H9 (cell line): Measurements from ENCODE around the gene RASA3. TPM values are rescaled to one million over a fixed set of nuclear protein-coding genes. Genes with fewer than 3 reads are reported as not detected.

Source experiments
- DNase-seq: peaks from one replicate; pipeline ENCODE4 v3.0.0-alpha.2; 2017
- H2AFZ ChIP-seq: one replicate; pipeline ENCODE4 v1.6.1; 2013; ENCODE audit warnings: mild to moderate bottlenecking, low read length, control low read depth, moderate library complexity
- H2AK5ac ChIP-seq: 2 replicates; pipeline ENCODE4 v1.6.1; 2013; ENCODE audit warnings: low read length, control low read depth, mixed read lengths; ENCODE audit not compliant: insufficient read length
- H2BK120ac ChIP-seq: one replicate; pipeline ENCODE4 v1.6.1; 2013; ENCODE audit warnings: low read depth, mild to moderate bottlenecking, low read length, control low read depth, inconsistent platforms; ENCODE audit not compliant: poor library complexity, severe bottlenecking
- H2BK12ac ChIP-seq: 2 replicates; pipeline ENCODE4 v1.6.1; 2013; ENCODE audit warnings: low read length, control low read depth, mixed read lengths, low read depth; ENCODE audit not compliant: insufficient read length
- H2BK15ac ChIP-seq: 2 replicates; pipeline ENCODE4 v1.6.1; 2013; ENCODE audit warnings: low read depth, low read length, control low read depth
- H2BK20ac ChIP-seq: one replicate; pipeline ENCODE4 v1.6.1; 2013; ENCODE audit warnings: low read depth, mild to moderate bottlenecking, low read length, control low read depth, inconsistent platforms; ENCODE audit not compliant: poor library complexity, severe bottlenecking
- H2BK5ac ChIP-seq: 2 replicates; pipeline ENCODE4 v1.6.1; 2013; ENCODE audit warnings: low read length, control low read depth, mixed read lengths; ENCODE audit not compliant: insufficient read length
- H3K14ac ChIP-seq: 2 replicates; pipeline ENCODE4 v1.6.1; 2013; ENCODE audit warnings: low read length, control low read depth; ENCODE audit not compliant: insufficient read depth
- H3K18ac ChIP-seq: 2 replicates; pipeline ENCODE4 v1.6.1; 2013; ENCODE audit warnings: low read depth, mild to moderate bottlenecking, mixed read lengths, low read length, control low read depth; ENCODE audit not compliant: insufficient read length
- H3K23ac ChIP-seq: 2 replicates; pipeline ENCODE4 v1.6.1; 2013; ENCODE audit warnings: low read length, control low read depth, mixed read lengths, low read depth; ENCODE audit not compliant: insufficient read length
- H3K23me2 ChIP-seq: 2 replicates; pipeline ENCODE4 v1.6.1; 2013; ENCODE audit warnings: low read depth, mild to moderate bottlenecking, mixed read lengths, low read length, control low read depth; ENCODE audit not compliant: insufficient read length, poor library complexity, severe bottlenecking
- H3K27ac ChIP-seq: 2 replicates; pipeline ENCODE4 v1.5.1; 2013; ENCODE audit warnings: low read length, control low read depth, mixed read lengths, low read depth; ENCODE audit not compliant: insufficient read length
- H3K27me3 ChIP-seq: 2 replicates; pipeline ENCODE4 v1.6.1; 2013; ENCODE audit warnings: low read length, control low read depth, inconsistent platforms; ENCODE audit not compliant: insufficient read depth
- H3K4ac ChIP-seq: 2 replicates; pipeline ENCODE4 v1.6.1; 2013; ENCODE audit warnings: low read depth, mild to moderate bottlenecking, control low read depth, inconsistent platforms, low read length, moderate library complexity
- H3K4me1 ChIP-seq: 2 replicates; pipeline ENCODE4 v1.6.1; 2013; ENCODE audit warnings: low read length, control low read depth, inconsistent platforms; ENCODE audit not compliant: insufficient read depth
- H3K4me2 ChIP-seq: 2 replicates; pipeline ENCODE4 v1.6.1; 2013; ENCODE audit warnings: low read length, control low read depth, mixed read lengths; ENCODE audit not compliant: insufficient read length, insufficient read depth
- H3K56ac ChIP-seq: 2 replicates; pipeline ENCODE4 v1.6.1; 2013; ENCODE audit warnings: low read depth, mild to moderate bottlenecking, mixed read lengths, low read length, control low read depth; ENCODE audit not compliant: insufficient read length
- H3K79me1 ChIP-seq: 2 replicates; pipeline ENCODE4 v1.6.1; 2013; ENCODE audit warnings: low read depth, mild to moderate bottlenecking, moderate library complexity, low read length, control low read depth, inconsistent platforms; ENCODE audit not compliant: insufficient read depth, poor library complexity, severe bottlenecking
- H3K79me2 ChIP-seq: 2 replicates; pipeline ENCODE4 v1.6.1; 2013; ENCODE audit warnings: low read length, control low read depth, inconsistent platforms; ENCODE audit not compliant: insufficient read depth
- H3K9ac ChIP-seq: 2 replicates; pipeline ENCODE4 v1.6.1; 2013; ENCODE audit warnings: low read length, control low read depth, mixed read lengths; ENCODE audit not compliant: insufficient read length; ENCODE audit errors: extremely low read depth
- H3K9me3 ChIP-seq: one replicate; pipeline ENCODE4 v1.6.1; 2013; ENCODE audit warnings: low read depth, low read length, inconsistent platforms; ENCODE audit not compliant: control insufficient read depth
- H3T11ph ChIP-seq: one replicate; pipeline ENCODE4 v1.6.1; 2013; ENCODE audit warnings: mild to moderate bottlenecking, low read length, control low read depth, inconsistent platforms
- H4K20me1 ChIP-seq: one replicate; pipeline ENCODE4 v1.6.1; 2013; ENCODE audit not compliant: control insufficient read depth, insufficient read length, insufficient read depth
- H4K5ac ChIP-seq: 2 replicates; pipeline ENCODE4 v1.6.1; 2013; ENCODE audit warnings: low read depth, mild to moderate bottlenecking, mixed read lengths, low read length, control low read depth; ENCODE audit not compliant: insufficient read length
- H4K8ac ChIP-seq: replicated peaks from 2 replicates; pipeline ENCODE4 v1.6.1; 2013; ENCODE audit warnings: low read length, control low read depth, mixed read lengths, low read depth; ENCODE audit not compliant: insufficient read length
- H4K91ac ChIP-seq: 2 replicates; pipeline ENCODE4 v1.6.1; 2013; ENCODE audit warnings: low read depth, mild to moderate bottlenecking, moderate library complexity, mixed read lengths, low read length, control low read depth; ENCODE audit not compliant: insufficient read length
- H3K27ac Mint-ChIP-seq, 3 experiments: 2 replicates in 2 of 3; 3 replicates in 1 of 3; pipeline ENCODE4 v1.8.0; 2020 to 2021; ENCODE audit warnings: mixed read lengths in 3 of 3, mild to moderate bottlenecking in 1 of 3, moderate library complexity in 1 of 3
- H3K27me3 Mint-ChIP-seq: 2 replicates; pipeline ENCODE4 v1.8.0; 2021; ENCODE audit warnings: low read depth, mild to moderate bottlenecking, moderate library complexity, mixed read lengths
- H3K36me3 Mint-ChIP-seq, 3 experiments: 2 replicates in 2 of 3; 3 replicates in 1 of 3; pipeline ENCODE4 v1.8.0; 2020 to 2021; ENCODE audit warnings: low read depth in 3 of 3, mixed read lengths in 3 of 3; ENCODE audit not compliant: insufficient read depth in 1 of 3
- H3K4me1 Mint-ChIP-seq, 2 experiments: 2 replicates each; pipeline ENCODE4 v1.8.0; 2020; ENCODE audit warnings: mixed read lengths in 2 of 2
- H3K4me3 Mint-ChIP-seq, 2 experiments: 2 replicates in 1 of 2; 3 replicates in 1 of 2; pipeline ENCODE4 v1.8.0; 2020 to 2021; ENCODE audit warnings: mild to moderate bottlenecking in 2 of 2, mixed read lengths in 2 of 2, moderate library complexity in 1 of 2
- H3K9me3 Mint-ChIP-seq, 2 experiments: 2 replicates in 1 of 2; 3 replicates in 1 of 2; pipeline ENCODE4 v1.8.0; 2020; ENCODE audit warnings: mild to moderate bottlenecking in 2 of 2, mixed read lengths in 2 of 2, moderate library complexity in 1 of 2
- CTCF ChIP-seq: fragments of 200-600 bp; sonication (generic); conservative IDR thresholded peaks from 3 replicates; pipeline ENCODE4 v1.8.0; 2021; ENCODE audit warnings: antibody characterized with exemption, mild to moderate bottlenecking
- WGBS: extraction: QIAGEN DNeasy Blood & Tissue Kit; methylation state at CpG from one replicate; pipeline ENCODE4 v1.1.7; 2013; ENCODE audit warnings: missing lambda C conversion rate, low lambda C conversion rate, mixed read lengths; ENCODE audit not compliant: insufficient read length; ENCODE audit errors: extremely low coverage; 5-methylcytosine and 5-hydroxymethylcytosine counted together
- total RNA-seq: library from RNA; stranded (reverse); gene quantifications from 2 replicates; pipeline ENCODE4 v1.2.1, GENCODE V29; 2021

Gene RASA3
- total RNA-seq, 1 experiment from 2014 or later = 12.3 TPM

- no peak for TF ChIP-seq CTCF
- no peak overlapping the region for H3K4me3 Mint-ChIP-seq
- Histone ChIP-seq H3K56ac (no peak overlapping the region), H3K9me3 (no peaks in the 10 kb centered on the region), H4K20me1 (no peaks in the 10 kb centered on the region), H2BK120ac (no peak overlapping the region), H3K27me3 (no peaks in the 10 kb centered on the region), H2AK5ac (no peak overlapping the region), H3K9ac (no peak overlapping the region), H2BK15ac (no peak overlapping the region), H3K23me2 (no peaks in the 10 kb centered on the region), H2BK20ac (no peak overlapping the region), H3T11ph (no peak overlapping the region), H3K79me2 (no peaks in the 10 kb centered on the region), H3K14ac (no peak overlapping the region), H3K27ac (no peak overlapping the region), H3K4me2 (no peak overlapping the region), H3K23ac (no peak overlapping the region), H4K5ac (no peak overlapping the region), H2AFZ (no peak overlapping the region), H4K91ac (no peak overlapping the region), H3K79me1 (no peaks in the 10 kb centered on the region), H3K18ac (no peak overlapping the region), H3K4me1 (no peaks in the 10 kb centered on the region), H4K8ac (no peak overlapping the region), H2BK12ac (no peak overlapping the region), H2BK5ac (no peak overlapping the region), H3K4ac (no peak overlapping the region)
- peaks cover 0 to 8% of the 10 kb centered on the region in 2 experiments; a peak in 3 of 4 replicates for H3K4me1 Mint-ChIP-seq
- H3K36me3 Mint-ChIP-seq = no peaks in the 10 kb centered on the region
- no peaks in the 10 kb centered on the region for H3K9me3 Mint-ChIP-seq
- no CpG with 5 or more reads among the region's 20 CpGs for WGBS
- peaks cover 12% of the 10 kb centered on the region for H3K27me3 Mint-ChIP-seq
- no peak overlapping the region for H3K27ac Mint-ChIP-seq
- DNase-seq = no peak
Observed at GRCh38 chr13:114166381-114167131, 34.1 kb upstream of the RASA3 start.
